ENCODE data around the gene ZCCHC17. TPM values are rescaled to one million over a fixed set of nuclear protein-coding genes. Genes with fewer than 3 reads are reported as not detected.
A peak's percentile ranks its signal among the peaks of the same experiment; 100 is the strongest.
"Not testable (repeated sequence)": the region's sequence is repeated elsewhere in the genome, so short reads cannot be mapped to it uniquely, and the experiment has no call there.

The ZCCHC17 gene
- total RNA-seq, 1 donor from 2014 or later = 19.7 TPM

DNA sequence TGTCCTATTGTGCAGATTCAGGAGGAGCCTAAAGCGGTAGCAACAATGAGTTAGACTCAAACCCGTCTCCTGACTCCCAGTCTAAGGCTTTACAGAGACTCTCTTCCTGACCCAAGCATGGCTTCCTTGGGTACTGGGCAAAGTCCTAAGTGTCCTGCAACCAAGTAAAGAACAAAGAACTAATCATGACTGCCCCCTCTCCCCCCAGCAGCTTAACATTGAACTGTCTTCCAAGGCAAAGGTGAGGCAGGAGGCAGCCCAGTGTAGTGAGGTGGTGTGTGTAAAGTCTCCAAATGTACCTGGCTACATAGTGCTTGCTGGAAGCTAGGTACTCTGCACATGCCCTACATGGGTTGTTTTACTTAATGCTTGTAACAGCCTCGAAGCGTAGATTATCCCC lies 73.7 kb downstream of the ZCCHC17 start:
- DNase-seq (ENCODE audit: low spot score) = no peak

DNA sequence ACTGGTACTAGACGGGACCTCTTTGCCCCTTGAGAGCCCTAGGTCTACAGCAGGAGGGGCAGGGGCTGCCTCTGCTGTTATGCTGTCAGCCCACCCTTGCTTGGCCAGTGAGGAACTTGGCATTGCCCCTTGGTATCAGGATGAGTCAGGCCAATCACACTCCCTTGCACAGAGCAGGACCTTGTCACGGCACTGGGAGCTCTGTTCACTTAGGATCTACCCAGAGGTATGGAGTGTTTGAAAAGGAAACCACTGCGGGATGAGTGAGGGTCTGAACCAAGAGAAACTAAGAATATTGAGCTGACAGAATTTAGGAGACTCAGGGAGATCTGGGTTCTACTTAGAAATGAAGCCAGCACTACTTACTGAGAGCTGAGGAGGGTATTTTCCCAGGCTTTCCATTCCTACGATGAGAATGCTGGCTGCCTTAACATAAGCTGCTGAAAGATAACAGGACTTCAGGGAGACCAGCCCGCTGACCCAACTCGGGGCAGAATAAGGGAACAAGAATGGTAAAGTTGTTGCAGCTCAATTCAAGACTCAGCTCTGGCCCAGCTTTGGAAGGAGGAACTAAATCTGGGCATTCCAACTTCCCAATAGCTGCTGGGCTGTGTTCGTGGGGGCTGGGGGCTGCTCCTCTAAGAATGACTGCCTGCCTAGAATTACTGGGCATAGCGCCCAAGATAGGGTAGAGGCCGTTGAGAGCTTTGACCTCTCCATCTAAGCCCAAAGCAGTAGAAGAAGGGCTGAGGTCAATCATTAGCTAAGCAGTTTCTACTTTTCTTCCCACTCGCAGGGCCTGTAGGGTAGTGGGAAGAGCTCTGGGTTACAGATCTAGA lies 74.5 kb downstream of the ZCCHC17 start:
- peak; percentile 63 for DNase-seq (ENCODE audit: low spot score)

DNA sequence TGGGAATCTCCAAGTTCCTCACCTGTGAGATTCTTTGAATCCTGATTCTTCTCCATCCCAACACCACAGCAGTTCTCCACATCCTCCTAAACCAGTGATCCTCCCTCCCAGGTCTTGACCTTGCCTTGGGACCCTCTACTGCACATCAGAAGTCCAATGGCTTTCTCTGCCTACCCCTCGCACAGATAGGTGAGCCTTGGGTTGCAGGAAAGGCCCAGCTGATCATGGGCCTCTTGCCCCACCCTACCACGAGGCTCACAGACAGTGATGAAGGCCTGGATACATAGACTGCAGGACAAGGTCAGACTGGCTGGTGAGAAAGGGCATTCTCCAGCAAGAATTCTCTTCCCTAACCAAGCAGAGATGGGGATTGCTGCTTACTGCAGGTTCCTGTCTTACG lies 75.2 kb downstream of the ZCCHC17 start:
- no peak for DNase-seq (ENCODE audit: low spot score)

DNA sequence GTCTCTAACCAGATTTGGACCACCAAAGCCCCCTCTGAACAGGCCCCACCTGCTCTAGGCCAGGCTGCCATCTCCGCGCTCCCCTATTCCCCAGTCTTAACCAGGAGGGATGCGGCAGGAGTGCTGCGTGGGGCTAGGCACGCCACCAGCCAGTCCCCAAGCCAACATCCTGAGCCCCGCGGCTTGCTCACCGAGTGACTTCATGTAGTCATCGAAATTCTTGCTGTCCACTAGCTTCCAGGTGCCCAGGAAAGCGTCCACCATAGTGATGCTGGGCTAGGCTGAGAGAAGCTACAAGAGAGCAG lies 75.9 kb downstream of the ZCCHC17 start:
- no peak for DNase-seq (ENCODE audit: low spot score)

DNA sequence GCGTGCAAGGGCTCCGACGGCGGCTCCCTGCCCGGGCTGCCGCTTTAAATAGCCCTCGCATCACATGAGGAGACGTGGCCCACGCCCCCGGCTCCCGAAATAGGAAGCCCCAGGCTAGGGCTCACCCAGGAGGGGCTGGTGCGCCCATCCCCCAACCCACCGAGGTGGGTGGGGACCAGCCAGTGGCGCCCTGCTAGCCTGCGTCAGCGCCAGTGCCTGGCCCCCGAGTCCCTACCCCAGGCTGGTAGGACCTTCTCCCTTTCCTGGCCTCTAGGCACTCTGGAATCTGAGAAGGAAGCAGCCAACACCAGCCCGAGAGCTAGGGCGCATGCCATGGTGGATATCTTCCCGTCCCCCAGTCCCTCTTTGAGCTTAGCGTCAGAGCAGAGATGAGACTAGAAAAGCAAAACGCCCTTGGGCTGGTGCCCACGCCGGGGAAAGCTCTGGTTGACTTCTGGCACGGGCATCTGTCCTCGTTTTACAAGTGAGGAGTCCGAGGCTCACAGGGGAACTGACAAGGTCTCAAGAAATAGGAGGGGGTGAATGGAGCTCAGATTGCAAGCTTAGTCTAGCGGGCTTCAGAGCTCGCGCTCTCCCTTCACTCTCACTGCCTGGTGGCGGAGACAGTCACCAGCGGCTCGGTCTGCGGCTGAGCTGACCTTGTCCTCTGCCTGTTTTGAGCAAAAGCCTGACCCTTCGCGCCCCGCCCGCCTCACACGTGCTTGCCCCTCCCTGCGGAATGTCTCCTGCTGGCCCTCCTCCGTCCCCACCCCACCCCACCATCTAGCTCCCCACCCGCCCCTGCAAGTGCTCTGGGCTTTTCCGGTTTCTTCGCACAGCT lies 76.4 kb downstream of the ZCCHC17 start, which contains the start of gene FABP3:
FABP3 (minus strand) TSS at position 21 of the 841 bp plus-strand sequence. CDS start 62 bp downstream, outside the sequence.
- peak; percentile 86 for DNase-seq (ENCODE audit: low spot score)

DNA sequence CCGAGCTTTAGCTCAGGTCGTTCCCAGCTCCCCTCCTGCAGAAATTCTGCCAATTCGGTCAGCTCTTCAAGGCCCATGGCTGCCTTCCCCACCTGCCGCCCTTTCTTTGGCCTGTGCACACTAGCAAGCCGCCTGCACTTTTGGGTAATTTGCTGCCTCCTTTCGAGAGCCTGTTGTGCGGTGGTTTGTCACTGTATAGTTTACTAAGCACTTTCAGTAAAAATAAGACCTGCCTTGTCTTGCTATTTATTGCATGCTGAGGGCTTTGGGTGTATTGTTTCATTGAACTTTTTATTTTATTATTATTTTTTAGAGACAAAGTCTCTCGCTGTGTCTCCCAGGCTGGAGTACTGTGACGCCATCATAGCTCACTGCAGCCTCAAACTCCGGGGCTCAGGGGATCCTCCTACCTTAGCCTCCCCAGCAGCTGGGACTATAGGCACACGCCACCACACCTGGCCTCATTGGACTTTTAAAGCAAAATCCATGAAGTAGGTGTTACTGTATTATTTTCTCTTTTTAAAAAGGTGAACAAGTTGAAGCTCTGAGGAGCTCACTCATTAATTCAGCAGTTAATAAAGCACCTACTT lies 77.2 kb downstream of the ZCCHC17 start:
- no peak for DNase-seq (ENCODE audit: low spot score)

DNA sequence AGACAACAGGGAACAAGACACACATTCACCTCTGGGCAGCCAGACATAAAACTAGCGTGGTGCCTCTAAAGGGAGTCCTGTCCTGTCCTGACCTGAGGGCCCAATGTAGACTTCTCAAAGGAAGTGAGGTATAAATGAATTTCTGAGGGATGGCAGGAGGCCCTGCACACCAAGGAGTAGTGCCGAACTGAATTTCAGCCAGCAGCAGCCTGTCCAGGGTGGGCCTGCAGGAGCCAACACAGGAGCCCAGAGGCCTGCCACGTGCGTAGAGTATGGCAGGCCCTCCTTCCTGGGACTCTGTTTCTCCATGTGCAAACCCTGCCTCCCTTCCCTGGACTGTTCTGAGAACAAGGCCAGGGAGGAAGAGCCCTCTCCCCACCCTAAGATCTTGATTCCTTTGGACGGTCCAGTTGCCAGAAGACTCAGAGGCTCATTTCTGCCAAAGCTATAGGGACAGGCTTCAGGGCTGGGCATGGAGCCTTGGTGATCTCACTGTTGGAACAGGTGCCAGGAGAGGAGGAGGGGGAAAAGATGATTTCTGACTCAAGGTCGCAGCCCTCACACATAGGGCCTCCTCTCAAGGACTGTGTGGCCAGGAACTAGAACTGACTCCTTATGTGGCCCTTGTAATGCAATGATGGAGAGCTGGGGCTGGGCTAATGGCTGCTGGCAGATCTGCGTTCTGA lies 77.8 kb downstream of the ZCCHC17 start:
- peak; percentile 54 for DNase-seq (ENCODE audit: low spot score)

DNA sequence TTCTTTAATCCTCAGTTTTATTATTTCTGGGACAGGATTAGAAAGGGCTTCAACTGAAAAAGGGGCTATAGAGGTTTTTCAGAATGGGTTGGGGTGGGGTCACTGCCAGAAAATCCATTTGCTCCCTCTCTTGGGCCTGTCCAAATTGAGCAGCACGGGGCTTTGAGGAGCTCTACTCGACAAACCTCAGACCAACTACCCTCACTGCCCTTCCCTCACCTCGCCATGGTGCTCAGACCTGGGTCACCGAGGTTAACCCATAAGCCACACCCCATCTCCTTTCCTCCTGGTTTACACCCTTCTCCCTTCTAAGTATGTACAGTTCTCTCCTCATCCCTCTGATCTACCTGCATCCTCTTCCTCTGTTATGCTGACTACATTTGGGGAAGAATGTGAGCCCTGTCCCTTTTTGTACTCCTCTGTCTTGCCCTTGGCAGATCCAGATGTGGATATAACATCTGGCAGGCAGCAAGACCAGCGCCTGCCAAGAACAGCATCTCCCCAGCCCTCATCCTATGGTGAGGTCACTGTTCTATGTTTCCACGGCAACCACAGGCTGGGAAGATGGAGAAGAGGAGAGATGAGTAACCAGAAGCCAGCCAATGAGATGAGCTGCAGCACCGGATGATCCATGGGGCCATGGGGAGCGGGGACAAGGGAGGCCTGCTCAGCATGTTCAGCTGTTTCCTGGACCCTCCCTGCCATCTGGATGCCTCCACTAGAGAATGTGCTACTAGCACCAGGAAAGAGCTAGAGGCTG lies 79.7 kb downstream of the ZCCHC17 start:
- DNase-seq (ENCODE audit: low spot score) = no peak

DNA sequence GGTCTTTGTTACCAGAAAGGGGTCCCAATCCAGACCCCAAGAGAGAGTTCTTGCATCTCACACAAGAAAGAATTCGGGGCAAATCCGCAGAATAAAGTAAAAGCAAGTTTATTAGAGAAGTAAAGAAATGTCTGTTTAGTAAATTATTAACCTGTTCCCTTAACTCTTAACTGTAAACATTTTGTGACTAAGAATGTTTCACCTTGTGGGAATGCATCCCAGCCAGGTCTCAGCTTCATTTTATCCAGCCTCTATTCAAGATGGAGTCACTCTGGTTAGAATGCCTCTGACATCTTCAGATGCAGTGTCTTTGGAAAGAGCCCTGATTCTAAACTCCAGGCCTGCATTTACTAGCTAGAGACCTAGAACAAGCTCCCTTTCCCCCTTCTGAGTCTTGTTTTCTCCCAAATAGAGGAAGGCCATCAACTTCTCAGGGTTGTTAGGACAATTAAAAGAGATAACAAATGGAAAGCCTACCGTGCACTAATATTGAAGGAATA lies 80.6 kb downstream of the ZCCHC17 start:
- no peak for DNase-seq (ENCODE audit: low spot score)

DNA sequence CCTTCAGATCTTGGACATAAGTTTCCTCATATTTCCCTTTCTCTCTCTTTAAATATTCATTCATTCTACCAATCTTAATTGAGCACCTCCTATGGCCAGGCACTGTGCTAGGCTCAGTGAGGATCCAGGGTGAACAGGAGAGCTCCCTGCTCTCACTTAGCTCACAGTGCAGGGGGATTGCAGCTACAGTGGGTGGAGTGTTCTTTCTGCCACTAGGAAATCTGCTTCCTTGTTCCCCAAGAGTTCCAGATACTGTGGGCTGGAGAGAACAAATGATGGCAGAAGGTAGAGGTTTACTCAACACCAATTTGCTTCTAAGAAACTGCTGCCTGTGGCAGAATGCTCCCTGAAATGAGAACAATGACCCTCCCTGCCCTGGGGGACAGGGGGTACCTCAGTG lies 81.2 kb downstream of the ZCCHC17 start:
- DNase-seq (ENCODE audit: low spot score) = no peak

DNA sequence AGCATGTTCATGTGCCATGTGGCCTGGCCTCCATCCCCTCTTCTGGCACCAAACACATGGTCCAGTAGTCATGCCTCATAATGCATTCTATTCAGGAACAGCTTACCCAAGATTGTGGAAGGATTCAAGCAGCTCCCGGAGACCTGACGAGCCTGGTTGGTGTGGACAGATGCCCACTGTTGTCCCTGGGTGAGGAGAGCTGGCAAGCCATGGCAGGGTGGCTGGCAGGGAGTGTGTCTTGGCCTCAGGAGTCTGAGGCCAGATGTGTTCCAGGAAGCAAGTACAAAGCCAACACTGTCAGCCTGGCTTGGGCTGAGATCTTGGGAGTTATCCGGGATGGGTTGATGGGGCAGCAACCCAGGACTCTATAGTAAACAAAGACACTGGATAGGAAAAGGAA lies 83.3 kb downstream of the ZCCHC17 start:
- DNase-seq (ENCODE audit: low spot score) = no peak

DNA sequence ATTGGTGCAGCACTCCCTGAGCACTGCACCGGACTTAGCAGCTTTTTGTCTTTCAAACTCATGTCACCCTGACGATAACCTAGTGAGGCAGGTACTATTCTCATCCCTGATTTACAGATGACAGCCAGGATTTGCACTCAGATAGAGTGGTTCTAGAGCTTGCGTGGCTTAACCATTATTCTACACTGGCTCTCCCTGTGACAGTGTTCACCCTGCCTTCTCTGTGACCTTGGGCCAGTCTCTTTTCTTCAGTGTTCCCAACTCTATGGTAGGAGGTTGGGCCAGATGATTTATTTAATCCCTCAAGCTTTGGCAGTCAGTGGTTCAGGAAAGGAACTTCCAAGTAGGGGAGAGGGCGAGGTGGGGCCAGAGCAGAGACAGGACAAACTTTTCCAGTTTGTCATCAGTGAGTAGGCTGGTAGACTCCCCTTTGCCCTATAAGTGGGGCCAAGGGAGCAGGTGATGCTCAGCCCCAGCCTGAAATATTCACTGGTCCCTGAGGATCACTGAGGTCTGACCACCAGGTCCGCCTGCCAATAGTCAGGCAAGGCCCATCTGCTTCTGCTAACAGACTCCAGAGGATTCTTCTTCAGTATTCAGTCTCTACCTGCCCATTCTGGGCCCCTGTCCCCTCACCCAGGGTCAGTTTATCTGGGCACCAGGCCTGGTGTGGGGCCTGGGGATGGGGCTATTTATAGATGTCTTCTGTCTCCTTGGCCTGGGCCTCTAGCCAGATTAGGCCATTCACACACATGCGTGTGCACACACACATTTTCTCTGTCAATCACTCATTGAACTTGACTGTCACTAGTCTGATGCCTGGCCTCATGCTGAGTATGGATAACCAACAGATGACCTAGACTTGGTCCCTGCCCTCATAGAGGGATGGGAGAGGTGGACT lies 84.8 kb downstream of the ZCCHC17 start:
- no peak for DNase-seq (ENCODE audit: low spot score)

DNA sequence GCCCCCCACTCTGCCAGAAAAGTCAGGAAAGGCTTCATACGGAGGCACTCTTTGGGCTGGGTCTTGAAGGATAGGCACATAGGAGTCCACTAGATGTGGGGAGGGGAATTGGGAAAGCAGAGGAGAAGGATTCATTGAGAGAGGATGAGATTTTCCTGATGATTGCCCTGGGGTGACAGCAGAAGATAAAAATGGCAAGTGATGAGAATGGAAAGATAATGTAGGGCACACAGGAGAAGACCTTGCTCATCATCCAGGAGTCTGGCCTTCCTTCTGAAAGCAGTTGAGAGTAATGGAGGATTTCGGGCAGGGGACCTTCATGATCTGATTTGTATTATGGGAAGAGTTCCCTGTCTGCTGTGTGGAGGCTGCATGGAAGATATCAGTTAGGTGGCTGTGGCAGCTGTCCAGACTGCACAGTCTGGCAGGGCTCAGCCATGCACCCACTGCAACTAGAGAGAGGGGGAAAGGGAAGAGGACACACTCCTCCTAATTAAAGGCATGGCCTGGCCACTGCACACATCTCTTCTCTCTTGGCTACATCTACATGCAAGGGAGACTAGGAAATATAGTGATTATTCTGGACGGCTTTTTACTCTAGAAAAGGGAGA lies 85.7 kb downstream of the ZCCHC17 start:
- no peak for DNase-seq (ENCODE audit: low spot score)

DNA sequence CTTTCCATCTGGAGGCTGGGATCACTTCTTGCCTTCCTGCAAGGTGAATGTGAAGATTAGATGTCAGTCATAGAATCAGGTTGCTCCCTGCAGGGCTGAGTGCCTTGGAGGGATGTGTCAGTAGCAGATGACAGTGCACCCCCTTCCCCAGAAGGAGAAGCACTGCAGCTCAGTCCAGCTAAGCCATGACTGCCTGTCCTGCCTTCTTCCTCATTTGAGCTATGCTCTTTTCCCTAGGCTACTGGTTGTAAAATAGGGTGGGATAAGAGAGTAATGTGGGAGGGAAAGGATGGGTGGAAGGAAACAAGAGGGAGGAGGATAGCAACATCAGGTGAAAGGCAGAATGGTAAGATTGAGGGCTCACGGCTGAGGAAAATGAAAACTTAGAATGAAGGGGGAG lies 87.1 kb downstream of the ZCCHC17 start:
- no peak for DNase-seq (ENCODE audit: low spot score)

DNA sequence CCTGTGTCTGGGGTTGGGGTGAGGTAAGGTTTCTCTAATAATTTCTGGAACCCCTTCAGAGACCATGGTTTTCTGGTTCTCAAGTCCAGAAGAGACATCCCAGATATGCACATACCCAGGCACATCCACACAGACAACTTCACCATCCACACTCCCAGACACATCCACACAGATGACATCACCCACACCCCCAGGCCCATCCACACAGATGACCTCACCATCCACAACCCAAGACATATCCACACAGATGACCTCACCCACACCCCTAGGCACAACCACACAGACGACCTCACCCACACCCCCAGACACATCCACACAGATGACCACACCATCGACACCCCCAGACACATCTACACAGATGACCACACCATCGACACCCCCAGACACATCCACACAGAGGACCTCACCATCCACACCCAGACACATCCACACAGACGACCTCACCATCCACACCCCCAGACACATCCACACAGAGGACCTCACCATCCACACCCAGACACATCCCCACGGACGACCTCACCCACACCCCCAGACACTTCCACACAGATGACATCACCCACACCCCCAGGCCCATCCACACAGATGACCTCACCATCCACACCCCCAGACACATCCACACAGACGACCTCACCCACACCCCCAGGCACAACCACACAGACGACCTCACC lies 89.9 kb downstream of the ZCCHC17 start:
- not testable (repeated sequence) for DNase-seq (ENCODE audit: low spot score)

DNA sequence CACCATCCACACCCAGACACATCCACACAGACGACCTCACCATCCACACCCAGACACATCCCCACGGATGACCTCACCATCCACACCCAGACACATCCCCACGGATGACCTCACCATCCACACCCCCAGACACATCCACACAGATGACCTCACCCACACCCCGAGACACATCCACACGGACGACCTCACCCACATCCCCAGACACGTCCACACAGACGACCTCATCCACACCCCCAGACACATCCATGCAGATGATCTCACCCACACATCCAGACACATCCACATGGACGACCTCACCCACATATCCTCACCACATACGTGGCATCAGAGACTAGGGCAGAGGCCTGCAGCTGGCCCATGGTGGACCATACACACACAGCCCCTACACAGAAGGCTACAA lies 90.8 kb downstream of the ZCCHC17 start:
- DNase-seq (ENCODE audit: low spot score) = no peak

DNA sequence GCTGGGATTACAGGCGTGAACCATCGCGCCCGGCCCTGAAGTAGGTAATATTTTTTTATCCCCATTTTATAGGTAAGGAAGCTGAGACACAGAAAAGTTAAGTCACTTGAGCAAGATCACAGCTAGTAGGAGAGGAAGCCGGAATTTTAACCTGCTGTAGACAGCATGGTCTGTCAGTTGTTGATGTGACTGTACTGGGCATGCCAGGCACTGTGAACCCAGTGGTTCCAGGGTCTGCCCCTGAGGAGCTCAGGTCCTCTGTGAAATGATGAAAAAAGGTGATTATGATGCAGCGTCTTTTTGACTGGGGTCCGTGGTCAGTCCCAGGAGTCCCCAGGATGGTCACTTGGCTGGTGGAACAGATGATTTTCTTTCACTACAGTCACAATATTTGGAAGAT lies 92.8 kb downstream of the ZCCHC17 start:
- DNase-seq (ENCODE audit: low spot score) = no peak

DNA sequence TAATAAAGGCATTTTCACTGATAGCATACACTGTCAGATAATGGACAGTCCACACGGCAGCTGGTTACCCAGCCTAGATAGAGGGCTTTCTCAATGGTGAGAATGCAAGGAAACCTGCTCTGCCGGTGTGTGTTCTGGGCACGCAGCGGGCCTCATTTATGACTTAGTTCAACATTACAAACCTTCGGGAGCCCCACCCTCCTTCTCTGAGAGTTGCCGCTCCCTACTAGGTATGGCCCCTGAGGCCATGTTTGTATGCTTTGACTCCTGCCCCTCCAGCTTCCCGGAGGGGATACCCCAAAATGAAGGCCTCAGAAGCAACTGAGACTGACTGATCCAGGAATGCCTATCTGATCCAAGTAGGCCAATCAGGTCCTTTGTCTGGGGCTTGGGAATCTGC lies 93.2 kb downstream of the ZCCHC17 start:
- DNase-seq (ENCODE audit: low spot score) = no peak

DNA sequence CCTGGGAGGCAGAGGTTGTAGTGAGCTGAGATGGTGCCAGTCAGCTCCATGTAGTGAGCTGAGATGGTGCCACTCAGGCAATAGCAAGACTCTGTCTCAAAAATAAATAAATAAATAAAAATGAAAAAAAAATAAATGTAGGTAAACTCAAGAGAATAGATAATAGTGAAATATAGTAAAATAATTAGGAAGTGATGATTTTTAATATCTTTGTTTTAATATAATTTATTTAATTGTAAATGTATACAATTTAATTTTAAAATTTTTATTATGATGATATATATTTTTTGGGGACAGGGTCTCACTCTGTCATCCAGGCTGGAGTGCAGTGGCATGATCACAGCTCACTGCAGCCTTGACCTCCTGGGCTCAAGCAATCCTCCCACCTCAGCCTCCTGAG lies 96.6 kb downstream of the ZCCHC17 start:
- no peak for DNase-seq (ENCODE audit: low spot score)
